EL (cell line): ENCODE data around the gene PHYH.
"Not testable (repeated sequence)": the region's sequence is repeated elsewhere in the genome, so short reads cannot be mapped to it uniquely, and the experiment has no call there.

ENCODE experiments used
- DNase-seq: peaks from one replicate; pipeline ENCODE4 v3.0.0-alpha.2; 2016

The PHYH gene

GRCh38 chr10:13319166-13319565, 19.3 kb upstream of the PHYH start:
- no peak for DNase-seq

- no peak for DNase-seq
Observed at GRCh38 chr10:13317474-13317873, 17.6 kb upstream of the PHYH start.

- no peak for DNase-seq
Observed at GRCh38 chr10:13316635-13317311, 16.9 kb upstream of the PHYH start.

- no peak for DNase-seq
Observed at GRCh38 chr10:13315361-13315760, 15.5 kb upstream of the PHYH start.

- DNase-seq: no peak
Observed at GRCh38 chr10:13311177-13311575, 11.3 kb upstream of the PHYH start.

GRCh38 chr10:13310518-13311176, 10.8 kb upstream of the PHYH start:
- DNase-seq: no peak

- DNase-seq: no peak
Observed at GRCh38 chr10:13309792-13310191, 9.9 kb upstream of the PHYH start.

- DNase-seq: no peak
Observed at GRCh38 chr10:13308096-13308495, 8.2 kb upstream of the PHYH start.

GRCh38 chr10:13306103-13306502, 6.2 kb upstream of the PHYH start:
- no peak for DNase-seq

- no peak for DNase-seq
Observed at GRCh38 chr10:13302821-13303555, 3.1 kb upstream of the PHYH start.

- no peak for DNase-seq
Observed at GRCh38 chr10:13298748-13299436, 972 bp downstream of the PHYH start.

GRCh38 chr10:13296476-13296875, 3.4 kb downstream of the PHYH start:
- DNase-seq: no peak

GRCh38 chr10:13294784-13295183, 5.1 kb downstream of the PHYH start:
- no peak for DNase-seq

GRCh38 chr10:13291821-13292773, 7.8 kb downstream of the PHYH start:
- DNase-seq: no peak

- peak; percentile 45 for DNase-seq
Observed at GRCh38 chr10:13291061-13291460, 8.8 kb downstream of the PHYH start.

GRCh38 chr10:13284050-13284449, 15.8 kb downstream of the PHYH start:
- no peak for DNase-seq

GRCh38 chr10:13282348-13282747, 17.5 kb downstream of the PHYH start:
- DNase-seq: not testable (repeated sequence)

GRCh38 chr10:13276749-13277365, 23.0 kb downstream of the PHYH start:
- no peak for DNase-seq

GRCh38 chr10:13276146-13276545, 23.7 kb downstream of the PHYH start:
- not testable (repeated sequence) for DNase-seq

- no peak for DNase-seq
Observed at GRCh38 chr10:13272164-13272571, 27.7 kb downstream of the PHYH start.

- peak; percentile 37 for DNase-seq
Observed at GRCh38 chr10:13271552-13272163, 28.2 kb downstream of the PHYH start.
